Measurements from ENCODE around the gene GPBP1L1. TPM values are rescaled to one million over a fixed set of nuclear protein-coding genes. Genes with fewer than 3 reads are reported as not detected.
A peak's percentile ranks its signal among the peaks of the same experiment; 100 is the strongest.
"Not testable (repeated sequence)": the region's sequence is repeated elsewhere in the genome, so short reads cannot be mapped to it uniquely, and the experiment has no call there.

The GPBP1L1 gene
- polyA plus RNA-seq, 5 donors: 87.8 to 131 (median 118) TPM

DNA sequence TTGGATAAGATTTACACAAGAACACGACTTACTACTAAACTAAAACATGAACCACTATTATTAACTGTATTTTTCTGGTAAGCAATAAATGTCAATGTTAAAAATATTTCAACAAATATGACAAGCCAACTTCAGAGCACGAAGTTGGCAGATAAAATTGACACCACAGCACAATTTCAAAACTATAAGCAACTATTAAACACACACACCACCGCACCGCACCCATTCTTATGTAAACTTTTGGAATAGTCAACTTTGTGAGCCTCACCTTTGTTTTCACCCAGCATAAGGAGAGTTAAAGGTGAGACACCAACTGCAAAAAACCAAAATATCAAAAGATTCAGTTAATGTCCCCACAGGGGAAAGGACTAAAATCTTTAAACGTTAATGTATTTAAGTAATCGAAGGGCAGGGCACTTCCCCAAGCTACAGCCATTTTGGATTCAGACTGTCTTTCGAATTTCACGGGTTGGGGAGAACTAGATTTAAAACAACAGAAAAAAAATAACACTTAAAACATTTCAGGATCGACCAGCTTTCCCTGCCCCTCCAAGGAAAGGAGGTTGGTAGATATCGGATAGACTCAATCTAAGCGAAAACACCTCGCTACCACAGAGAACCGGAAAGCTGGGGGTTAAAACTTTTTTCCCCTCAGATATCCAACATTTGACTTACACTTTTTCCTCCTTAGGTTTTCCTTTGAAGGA lies 872 bp downstream of the GPBP1L1 start:
- DNase-seq: peak in 1 of 2 donors; percentile 24

DNA sequence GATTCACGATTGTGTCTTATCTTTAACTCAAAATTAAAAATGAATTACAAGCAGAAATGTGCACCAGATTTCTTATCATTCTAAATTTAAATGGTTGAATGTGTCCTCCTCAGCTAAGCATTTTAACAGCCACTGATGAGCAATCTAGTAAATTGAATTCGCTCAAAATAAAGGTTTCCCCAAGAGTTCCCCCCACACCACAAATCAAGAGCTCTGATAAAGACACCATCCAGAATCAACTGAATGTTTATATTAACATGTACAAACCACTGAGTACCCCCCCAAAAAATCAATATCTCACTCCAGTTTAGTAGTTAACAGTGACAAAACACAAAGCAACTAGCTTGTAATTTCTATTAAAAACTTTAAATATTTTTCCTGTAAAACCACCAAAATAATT lies 1.9 kb downstream of the GPBP1L1 start:
- no peak for DNase-seq

- no peak for DNase-seq
Measured at GRCh38 chr1:45682942-45683341, 3.4 kb downstream of the GPBP1L1 start.

DNA sequence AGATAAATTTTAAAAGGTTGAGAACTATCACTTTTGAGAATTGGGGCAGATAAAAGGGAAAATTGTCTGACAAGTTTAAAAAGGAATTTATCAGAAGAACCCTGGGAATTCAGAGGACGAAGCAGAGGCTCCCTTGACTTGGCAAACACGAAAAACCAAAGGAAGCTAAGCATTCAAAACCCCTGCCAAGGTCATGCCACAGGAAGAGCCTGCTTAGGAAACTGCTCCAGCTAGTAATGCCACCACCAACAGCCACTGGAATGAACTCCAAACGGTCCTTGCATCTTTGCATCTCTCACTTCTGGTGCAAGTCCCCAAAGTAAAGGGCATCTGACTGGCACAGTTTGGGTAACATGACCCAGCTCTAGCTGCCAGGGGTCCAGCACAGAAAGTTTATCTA lies 7.2 kb downstream of the GPBP1L1 start:
- no peak for DNase-seq

- DNase-seq: no peak
Measured at GRCh38 chr1:45678489-45678888, 7.8 kb downstream of the GPBP1L1 start.

DNA sequence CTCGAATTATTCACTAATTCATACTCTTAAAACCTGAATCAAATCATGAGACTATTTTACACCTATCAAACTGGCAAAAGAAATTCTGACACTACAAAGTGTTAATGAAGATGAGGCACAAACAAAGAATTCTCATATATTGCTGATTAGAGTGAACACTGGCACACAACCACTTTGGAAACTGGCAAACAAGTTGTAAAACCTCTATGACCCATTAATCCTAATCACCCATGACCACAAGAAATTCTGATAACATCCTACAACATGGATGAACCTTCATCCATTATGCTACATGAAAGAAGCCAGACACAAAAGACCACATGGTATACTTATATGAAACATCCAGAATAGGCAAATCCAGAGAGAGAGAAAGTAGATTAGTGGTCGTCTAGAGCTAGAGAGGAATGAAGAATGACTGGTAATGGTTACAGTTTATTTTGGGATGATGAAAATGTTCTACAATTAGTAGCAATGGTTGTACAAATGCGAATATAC lies 8.5 kb downstream of the GPBP1L1 start:
- DNase-seq: no peak

- DNase-seq: not testable (repeated sequence)
Measured at GRCh38 chr1:45676553-45676952, 9.8 kb downstream of the GPBP1L1 start.

DNA sequence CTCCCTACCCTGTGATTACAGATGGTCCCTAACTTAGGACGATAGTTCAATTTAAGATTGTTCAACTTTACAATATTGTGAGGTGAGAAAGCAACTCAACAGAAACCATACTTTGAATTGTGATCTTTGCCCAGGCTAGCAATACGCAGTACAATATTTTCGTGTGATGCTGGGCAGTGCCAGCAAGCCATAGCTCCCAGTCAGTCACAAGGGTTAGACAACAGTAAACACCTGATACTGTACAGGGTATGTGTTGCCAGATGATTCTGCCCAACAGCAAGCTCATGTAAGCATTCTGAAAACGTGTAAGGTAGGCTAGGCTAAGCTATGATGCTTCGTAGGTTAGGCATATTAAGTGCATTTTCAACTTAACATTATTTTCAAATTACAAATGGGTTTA lies 11.9 kb downstream of the GPBP1L1 start:
- no peak for DNase-seq

GRCh38 chr1:45673956-45674355 lies 12.4 kb downstream of the GPBP1L1 start:
- no peak for DNase-seq

- no peak for DNase-seq
Measured at GRCh38 chr1:45669859-45670655, 16.3 kb downstream of the GPBP1L1 start.

- no peak for DNase-seq
Measured at GRCh38 chr1:45669379-45669778, 17.0 kb downstream of the GPBP1L1 start.

GRCh38 chr1:45668526-45668925 lies 17.8 kb downstream of the GPBP1L1 start:
- no peak for DNase-seq

- no peak for DNase-seq
Measured at GRCh38 chr1:45667321-45668111, 18.8 kb downstream of the GPBP1L1 start.

DNA sequence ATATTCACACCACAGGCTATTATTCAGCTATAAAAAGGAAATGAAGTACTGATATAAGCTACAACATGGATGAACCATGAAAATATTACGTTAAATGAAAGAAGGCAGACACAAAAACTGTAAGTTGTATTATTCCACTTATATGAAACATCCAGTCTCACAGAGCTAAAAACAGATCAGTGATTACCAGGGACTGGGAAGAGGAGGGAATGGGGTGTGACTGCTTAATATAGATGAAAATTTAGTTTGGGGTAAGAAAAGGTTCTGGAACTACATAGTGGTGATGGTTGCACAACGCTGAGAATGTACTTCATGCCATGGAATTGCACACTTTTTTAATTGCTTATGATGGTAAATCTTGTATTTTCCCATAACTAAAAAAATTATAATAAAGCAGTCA lies 19.5 kb downstream of the GPBP1L1 start:
- DNase-seq: no peak

- DNase-seq: no peak
Measured at GRCh38 chr1:45660336-45660735, 26.0 kb downstream of the GPBP1L1 start.

GRCh38 chr1:45659222-45659621 lies 27.1 kb downstream of the GPBP1L1 start:
- DNase-seq: no peak

DNA sequence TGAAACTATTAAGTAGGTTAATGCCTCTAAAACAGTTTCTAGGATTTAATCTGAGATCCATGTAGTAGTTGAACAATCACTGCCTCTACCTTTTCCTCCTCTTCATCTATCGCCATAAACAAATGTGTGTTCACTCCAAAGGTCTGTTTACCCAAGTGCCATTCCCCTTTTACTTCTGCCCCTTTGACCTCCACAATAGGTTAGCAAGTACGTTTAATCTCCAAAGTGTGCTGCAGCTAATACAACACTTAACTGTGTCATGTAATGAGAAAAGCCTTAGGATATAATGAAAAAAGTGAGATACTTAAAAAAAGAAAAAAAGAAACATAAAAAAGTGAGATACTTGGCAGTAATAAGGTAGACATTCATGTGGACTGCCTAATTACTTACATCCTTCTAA lies 28.2 kb downstream of the GPBP1L1 start:
- DNase-seq: no peak

GRCh38 chr1:45656573-45657226 lies 29.6 kb downstream of the GPBP1L1 start:
- DNase-seq: no peak

DNA sequence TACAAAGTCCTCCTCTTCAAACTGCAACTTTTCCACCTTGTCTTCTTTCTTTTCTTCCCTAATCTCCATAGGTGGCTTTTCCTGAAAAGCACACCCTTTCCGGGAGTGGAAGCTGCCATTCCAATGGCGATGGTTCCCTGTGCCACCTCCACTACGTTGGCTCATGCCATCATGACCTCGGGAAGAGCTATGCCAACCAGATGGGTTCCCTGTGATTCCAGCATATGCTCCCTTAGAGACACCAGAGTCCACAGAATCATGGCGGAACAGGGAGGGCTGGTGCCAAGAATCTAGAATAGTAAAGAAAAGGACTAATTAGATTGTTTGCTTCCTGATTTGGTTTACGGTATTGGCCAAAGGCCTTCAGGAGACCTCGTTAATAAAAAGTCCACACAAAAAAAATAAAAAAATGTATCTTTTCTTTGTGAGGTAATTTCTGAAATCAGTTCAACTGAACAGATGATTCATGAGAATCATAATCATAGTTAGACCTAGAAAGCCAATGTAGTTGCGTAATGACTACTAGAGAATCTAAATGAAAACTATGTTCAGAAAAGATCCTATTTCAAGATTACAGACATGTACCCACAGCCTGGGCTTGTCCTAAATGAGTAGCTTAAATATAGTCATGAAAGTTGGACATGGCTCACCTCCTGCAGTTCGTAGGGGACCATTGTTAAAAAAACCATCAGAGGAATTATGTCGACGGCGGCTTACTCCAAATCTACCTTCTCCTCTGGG lies 31.6 kb downstream of the GPBP1L1 start:
- no peak for DNase-seq

DNA sequence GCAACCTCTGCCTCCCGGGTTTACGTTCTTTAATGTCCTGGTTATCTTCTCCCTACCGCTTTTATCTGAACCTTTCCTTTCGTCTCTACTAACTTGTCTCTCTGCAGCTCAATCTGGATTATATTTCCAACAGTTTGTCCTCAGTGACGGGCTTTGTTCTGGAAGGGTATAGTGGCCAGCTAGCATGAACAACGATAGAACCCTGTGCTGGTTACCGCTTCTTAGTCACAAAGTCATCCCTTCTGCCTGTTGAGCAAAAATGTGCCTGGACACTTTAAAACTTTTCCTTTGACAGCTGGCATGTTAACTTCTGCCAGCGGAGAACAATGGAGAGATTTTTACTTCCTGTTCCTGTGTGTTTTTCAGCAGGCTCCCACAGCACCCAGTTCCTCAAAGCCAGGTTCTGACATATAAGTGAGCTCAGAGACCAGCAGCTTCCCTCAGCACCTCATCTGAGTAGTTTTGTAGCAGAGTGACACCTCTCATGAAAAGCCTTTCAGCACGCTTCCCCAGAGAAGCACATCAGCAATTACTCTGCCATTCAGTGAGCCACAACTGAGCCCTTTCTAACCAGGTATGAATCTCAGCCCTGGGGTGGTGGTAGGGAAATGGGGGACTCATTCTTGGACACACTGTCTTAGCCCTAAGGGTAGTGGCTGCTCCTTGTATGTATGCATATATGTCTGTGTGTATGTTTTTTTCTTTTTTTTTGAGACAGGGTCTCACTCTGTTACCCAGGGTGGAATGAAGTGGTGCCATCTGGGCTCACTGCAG lies 38.9 kb downstream of the GPBP1L1 start:
- DNase-seq: no peak
